HG03342 (cell line): ENCODE data around the gene SAMD13.
A peak's percentile ranks its signal among the peaks of the same experiment; 100 is the strongest.
"Not testable (repeated sequence)": the region's sequence is repeated elsewhere in the genome, so short reads cannot be mapped to it uniquely, and the experiment has no call there.

Experiments used
- ATAC-seq: cut with Tn5 transposase; IDR thresholded peaks from one replicate; pipeline ENCODE4 v1.9.1; 2021; ENCODE audit warnings: mild to moderate bottlenecking, moderate library complexity; ENCODE audit not compliant: unreplicated experiment

Gene SAMD13

DNA sequence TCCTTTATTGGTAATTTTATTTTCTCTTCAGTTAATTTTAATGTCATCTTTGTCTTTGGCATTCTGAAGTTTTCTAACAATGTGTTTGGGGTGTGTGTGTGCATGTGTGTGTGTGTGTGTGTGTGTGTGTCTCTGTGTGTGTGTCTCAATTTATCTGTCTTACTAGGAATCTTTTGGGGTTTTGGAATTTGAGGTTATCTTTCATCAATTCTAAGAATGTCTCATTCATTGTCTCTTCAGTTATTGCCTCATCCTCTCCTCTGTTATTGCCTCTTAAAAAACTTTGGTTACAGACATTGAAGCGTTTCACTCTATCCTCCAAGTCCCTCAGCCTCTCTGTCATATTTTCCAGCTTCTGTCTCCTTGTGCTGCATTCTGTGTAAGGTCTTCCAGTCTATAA is 18.1 kb upstream of the SAMD13 start:
- no peak for ATAC-seq

DNA sequence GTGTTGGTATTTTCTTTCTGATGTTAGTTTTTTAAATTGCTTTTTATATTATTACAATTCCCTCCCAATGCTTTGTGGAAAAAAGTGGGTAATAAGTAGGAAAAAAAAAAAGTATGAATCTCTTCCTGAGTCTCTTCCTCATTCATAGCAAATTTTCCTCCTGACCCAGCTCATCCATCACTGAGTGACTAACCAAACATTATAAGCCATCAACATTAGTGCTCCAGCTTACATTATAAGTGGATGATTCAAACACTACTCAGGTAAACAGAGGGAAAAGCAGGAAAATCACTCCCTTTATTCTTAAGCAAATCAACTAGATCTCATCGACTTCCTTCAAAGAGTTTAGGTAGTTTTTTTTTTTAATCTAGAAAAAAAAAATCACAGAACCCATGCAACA is 15.4 kb upstream of the SAMD13 start:
- no peak for ATAC-seq

DNA sequence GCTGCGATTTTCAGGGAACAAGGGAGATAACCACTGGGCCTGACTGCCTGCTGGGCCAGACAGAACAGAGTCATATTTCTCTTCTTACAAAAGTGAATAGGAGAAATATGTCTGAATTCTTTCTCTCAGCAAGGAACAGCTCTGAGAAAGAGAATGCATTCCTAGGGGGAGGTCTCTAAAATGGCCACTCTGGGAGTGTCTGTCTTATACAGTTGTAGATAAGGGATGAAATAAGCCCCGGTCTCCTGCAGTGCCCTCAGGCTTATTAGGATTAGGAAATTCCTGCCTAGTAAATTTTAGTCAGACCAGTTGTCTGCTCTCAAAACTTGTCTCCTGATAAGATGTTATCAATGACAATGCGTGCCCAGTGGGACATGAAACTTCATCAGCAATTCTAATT is 14.1 kb upstream of the SAMD13 start:
- ATAC-seq, result not testable (repeated sequence)

DNA sequence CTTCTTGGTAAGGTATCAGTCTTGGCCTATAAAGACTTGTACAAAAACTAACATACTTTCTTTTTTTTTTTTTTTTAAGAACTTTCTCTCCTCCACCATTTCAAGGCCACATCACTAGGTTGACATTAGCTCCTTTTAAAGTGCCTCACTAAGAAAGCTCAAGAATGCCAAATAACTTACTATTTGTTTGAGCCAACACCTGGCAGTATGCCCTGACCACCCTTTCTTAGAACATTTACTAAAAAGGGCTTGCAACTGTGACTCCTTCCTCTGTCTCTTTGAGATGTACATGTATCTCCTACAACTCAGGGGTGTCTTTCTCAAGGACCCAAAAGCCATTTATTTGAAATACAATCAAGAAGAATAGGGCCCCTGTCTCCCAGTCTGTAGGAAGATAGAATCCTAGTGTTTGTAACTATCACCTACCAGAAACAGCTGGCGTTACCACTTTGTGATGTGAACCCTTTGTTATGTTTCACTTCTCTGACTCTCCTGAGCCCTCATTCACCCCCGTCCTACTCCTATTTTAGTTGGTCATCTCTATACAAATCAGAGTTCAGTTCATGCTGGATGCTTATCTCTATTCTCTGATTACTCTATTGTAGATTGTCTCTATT is 12.2 kb upstream of the SAMD13 start:
- no peak for ATAC-seq

DNA sequence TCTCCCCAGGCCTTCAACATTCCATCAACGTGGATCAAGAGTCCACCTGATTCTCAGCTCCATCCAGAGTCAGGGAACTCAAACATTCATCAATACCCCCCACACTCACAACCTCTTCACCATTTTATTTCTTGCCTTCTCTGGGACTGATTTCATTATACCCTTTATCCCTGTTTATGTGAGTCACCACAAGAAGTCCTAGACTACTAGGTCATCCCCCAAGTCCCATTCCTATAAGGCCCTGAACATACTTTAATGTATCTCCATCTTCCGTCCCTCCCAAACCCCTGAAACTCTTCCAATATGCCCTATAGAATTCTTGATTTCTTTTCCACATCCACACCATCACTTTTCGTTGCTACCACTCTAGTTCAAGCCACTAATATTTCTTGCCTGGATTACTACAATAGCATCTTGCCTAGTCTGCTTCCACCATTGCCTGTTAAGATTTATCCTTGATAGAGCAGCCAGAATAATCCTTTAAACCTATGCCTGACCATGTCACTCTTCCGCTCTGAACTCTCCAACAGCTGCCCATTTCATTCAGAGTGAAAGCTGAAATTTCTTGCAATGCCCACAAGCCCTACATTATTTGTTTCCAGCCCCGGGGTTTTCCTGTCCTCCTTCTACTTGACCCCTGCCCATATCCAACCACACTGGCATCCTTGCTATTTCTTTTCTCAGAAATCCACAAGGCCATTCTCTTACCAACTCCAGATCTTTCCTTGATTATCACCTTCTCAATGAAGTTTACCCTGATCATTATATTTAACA is 9.4 kb upstream of the SAMD13 start:
- ATAC-seq, result no peak

DNA sequence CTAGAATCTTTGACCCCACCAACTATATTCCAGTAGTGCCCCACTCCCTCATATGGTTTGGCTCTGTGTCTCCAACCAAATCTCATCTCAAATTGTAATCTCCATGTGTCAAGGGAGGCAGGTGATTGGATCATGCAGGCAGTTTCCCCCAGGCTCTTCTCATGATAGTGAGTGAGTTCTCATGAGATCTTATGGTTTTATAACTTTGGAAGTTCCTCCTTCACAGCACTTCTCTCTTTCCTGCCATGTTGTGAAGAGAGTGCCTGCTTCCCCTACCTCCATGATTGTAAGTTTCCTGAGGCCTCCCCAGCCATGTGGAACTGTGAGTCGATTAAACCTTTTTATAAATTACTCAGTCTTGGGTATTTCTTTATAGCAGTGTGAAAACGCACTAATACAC is 7.7 kb upstream of the SAMD13 start:
- ATAC-seq, result no peak

DNA sequence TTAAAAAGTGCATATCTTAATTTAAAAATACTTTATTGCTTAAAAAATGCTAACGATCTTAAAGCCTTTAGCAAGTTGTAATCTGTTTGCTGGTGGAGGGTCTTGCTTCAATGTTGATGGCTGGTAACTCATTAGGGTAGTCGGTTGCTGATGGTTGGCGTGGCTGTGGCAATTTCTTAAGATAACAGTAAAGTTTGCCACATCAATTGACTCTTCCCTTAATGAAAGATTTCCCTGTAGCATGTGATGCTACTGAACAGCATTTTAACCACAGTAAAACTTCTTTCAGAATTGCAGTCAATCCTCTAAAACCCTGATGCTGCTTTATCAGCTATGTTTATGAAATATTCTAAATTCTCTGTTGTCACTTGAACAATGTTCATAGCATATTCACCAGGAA is 6.8 kb upstream of the SAMD13 start:
- ATAC-seq, result no peak

DNA sequence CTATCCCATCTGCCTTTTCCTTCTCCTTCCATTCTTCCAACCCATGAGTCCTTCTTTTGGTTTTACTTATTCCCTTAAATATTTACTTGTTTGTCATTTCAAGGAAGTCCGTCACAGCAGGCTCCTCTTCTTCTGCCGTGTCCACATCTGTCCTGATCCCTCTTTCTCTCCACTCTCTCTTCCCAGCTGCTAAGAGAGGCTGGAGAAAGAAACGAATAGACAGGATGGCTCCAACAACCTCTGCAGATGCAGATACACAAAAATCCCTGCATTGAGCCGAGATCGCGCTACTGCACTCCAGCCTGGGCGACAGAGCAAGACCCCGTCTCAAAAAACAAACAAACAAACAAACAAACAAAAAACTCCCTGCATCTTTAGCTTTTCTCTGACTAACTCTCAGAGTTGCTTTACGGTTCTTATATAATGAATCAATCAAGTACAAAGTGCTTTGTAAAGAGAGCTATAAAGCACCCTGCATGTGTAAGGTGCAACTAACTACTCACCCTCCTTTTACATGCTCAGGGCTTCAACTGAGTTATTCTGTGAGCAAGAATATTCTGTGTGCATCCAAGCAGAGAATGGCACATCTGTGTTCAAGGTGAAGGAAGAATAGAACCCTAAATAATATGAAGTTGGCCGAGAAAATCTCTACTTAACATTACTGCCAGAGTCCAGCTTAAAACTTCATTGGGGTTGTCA is 3.8 kb upstream of the SAMD13 start:
- ATAC-seq, result no peak

DNA sequence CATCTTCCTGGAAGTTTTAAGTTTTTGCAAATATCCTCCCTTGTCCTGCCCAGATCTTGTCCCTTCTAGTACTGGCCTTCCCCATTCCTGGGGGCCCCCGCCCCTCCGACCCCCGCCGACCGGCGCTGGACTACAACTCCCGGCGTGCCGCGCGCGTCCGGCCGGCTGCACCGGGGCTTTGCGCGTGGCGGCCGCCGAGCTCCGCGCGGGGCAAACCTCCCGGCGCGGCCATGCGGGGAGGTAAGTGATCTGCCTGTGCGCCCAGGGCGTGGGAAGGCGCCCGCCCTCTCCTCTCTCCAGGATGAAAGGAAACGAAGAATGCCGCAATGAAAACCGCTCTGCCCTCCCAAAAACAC is 3.2 kb upstream of the SAMD13 start:
- ATAC-seq, result peak; percentile 62

DNA sequence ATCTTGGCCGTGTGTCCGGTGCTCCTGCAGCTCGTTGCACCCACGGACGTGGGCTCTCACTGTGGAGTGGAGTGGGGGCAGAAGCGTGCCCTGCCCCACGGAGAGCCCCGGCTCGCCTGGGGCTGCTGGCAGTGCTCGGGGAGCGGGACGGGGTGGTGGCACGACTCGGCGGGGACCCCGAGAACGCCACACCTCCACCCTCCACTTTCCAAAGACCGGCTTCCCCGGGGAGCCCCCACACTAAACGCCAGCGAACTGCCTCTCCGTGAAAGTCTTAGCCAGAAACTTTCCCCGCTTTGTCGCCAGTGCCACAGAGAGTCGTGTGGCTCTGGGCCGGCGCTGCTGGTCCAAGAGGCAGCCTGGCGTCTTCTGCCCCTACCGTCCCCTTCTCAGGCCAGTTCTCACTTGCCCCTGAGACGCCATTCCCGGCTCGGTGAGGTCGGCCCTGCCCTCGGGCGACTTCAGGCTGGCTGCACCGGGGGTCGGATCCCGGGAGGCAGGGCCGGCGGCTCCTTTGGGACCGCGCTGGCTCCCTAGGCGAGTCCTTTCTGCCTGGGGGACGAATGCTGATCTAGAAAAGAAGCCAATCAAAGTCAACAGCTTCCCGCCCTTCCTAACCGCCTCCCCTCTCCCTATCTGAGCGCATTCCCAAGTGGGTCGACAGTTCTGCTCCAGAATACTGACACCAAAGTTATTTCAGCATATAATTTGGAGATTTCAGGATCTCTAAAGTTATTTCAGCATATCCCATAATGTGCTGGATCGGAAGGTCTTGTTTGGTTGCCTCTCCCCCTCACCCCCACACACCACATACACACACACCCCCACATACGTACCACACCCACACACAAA is 2.6 kb upstream of the SAMD13 start:
- ATAC-seq, result peak; percentile 45

DNA sequence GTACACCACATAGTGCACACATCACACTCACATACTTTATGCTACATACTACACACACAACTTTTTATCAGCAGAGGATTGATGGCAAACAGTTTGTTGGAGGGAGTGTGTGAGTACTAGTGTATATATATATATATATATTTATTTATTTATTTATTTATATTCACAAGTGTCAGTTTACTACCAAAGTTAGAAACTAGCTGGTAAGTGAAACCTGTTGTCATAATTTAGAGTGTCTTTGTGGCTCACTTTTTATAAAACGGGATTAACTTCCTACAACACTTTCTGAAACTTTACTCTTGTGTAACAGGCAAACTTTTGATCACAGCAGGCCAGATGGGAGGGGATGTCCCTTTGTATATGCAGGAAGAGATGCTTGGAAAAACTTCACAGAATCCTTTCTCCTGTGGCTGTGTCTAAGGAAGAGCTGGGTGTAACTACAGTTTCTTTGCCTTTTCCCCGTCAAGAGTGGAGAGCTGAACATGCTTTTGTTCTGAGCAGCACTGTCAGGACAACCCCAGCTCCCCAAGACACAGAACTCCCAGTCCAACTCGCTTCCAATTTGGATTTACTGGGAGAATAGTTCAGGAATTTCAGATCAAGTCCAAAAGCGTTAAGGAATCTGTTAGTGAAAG is 1.9 kb upstream of the SAMD13 start:
- ATAC-seq, result no peak

DNA sequence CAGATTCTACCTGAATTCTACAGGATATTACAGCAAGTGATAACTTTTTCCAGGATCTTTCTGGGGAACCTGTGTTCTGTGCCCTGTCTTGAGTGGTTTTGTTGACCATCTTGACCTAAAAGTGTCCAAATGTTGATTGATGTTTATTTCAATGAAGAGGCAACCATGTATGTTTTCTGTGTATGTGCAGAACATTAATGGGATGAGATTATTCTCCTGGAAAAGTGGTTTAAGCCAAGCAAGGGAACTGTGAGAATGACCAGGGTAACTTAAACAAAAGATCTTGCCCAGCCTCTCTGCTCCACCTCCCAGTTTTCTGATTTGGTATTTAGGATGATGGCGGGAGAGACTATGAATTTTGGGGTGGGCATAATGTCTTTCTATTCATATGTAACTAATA is 1.0 kb upstream of the SAMD13 start:
- ATAC-seq, result no peak

DNA sequence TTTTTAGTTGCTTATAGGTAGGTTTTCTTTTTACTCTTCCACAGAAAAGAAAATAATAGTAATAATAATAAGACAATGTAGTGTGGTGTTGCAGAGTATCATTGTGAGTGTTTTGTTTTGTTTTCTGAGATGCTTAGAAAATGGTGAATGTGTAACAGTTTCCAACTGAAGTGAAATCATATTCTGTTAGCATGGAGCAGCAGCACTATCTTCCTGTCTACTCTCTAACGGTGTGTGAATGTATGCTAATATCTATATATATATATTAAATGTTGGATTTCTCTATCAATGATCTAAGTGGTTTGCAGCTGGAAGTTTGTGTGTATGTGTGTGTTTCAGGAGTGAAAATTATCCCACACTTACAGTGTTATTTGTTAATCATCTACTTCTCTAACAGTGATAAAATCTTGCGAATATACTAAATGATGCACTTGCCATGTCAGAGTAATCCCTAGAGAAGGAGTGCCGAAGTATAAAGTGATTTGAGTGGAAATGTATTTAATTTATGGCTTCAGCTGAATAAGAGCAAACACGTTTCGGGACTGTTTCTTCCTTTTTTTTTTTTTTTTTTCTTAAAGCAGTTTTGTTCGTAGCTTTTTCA is 377 bp downstream of the SAMD13 start:
- no peak for ATAC-seq

DNA sequence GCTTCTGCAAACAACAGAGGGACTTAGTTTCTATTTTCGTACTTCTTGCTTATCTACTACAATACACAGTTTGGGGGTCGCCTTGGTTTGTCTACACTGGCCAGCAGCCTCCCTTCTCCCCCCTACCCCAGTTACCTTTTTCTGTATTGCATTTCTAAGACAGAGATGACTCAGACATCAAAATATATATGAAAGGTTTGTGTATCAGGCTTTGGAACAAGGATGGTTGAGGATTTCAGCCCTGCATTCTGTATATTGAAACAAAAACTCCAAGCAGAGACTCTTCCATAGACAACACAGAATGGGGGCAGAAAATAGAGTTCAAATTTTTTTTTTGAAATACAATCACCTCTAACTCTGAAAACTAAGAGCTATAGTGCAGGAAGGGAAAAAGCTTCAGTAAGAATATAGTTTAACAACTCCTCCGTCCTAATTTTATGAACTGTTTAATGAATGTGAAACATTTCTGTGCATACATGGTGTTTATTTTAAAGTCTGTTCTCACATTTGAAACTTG is 1.9 kb downstream of the SAMD13 start:
- no peak for ATAC-seq

DNA sequence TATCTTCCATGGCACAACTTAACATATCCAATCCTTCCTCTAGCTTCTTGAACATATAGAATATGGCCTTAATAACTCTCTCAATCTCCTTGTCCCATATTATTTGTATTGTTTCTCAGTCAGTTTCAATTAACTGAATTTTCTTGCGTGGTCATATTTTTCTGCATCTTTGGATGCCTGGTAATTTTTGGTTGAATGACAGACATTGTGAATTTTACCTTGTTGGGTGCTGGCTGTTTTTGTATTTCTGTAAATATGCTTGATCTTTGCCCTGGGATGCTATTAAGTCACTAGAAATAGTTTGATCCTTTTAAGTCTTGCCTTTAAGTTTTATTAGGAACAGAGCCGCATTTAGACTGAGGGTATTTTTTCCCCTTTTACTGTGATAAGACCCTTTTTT is 5.9 kb downstream of the SAMD13 start:
- no peak for ATAC-seq

DNA sequence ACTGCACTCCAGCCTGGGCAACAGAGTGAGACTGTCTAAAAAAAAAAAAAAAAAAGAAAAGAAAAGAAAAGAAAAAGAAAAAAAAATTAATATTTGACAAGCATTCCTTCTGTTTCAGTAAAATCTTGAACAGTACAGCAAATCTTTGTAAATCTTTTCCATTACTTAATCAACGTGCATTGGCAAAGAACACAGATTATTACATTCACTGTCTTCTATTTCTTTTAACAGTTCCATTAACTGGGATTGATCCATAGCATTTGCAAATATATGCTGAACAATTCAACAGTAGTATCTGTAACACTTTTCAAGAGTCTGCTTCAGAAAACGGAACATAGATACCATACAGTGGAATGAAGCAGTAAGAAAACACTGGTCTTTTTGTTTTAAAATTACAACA is 9.8 kb downstream of the SAMD13 start:
- ATAC-seq, result no peak

DNA sequence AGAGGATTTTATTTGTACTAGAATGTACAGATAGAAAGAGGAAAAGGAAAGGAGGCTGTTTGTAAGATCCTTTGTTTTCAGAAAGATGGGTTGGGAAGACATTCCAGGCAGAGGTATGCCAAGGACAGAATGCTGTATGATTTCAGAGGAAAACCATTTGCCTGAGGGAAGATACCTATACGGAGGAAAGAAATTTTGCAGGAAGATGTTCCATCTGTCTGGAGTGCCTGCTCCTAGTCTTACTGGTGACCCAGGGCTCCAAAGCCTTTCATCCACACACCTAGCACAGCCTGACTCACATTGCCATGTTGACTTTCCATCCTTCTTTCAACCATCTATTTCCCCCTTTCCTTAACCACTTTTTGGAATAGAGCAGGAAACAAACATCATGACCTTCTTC is 18.2 kb downstream of the SAMD13 start:
- ATAC-seq, result no peak

DNA sequence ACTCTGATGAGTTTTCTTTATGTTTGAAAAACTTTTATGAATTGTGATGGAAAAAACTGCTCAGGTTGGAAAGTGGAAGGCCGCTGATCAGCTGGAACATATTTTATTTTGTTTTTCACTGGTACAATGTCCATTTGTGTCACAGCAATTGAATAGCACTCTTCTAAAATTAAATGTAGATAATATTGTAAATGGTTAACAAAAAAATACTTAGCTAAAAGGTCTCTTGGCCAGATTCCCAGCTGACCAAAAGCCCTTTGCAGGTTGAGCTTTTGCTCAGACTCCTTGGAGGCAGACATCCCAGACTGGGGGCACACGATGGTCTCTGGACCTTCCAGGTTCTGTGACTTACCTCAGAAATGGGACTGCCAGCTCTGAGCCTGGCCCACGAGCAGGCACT is 26.3 kb downstream of the SAMD13 start:
- ATAC-seq, result no peak

DNA sequence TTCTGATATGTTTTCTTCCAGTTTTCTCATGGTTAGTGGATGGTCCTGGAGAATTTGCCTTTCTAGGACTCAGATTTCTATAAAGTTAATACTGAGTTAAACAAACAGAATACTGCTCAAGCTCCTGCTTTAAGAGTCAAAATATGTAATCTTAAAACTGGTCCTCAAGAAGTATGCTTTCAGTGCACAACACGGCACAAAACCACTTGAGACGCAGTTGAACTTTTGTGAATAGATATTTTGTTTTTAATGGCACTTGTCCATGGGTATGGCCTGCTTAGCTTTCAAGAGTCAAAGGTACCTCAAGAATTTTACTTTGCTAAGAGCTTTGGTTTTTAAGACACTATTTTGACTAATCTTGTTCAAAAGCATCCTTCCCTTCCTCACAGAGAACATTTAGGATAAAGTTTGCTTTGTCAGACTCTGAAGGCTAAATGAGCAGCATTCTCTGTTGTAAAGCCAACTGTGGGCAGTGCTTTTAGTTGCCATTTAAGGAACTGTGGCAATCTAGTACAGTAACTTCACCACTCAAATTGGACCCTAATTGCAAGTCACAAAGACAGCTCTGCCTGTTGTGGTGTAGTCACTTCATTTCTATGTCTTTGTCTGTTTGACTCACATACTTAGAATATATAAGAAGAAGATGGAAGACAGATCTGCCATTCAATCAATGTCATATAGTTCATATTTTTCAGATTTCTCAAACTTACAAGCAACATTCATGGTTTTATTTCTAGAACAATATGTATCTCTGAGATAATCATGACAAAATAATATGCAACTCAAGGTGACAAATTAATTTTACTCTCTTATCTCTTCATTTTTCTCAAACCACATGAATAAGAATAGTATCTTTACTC is 28.8 kb downstream of the SAMD13 start:
- no peak for ATAC-seq
